ENCODE results near the gene HSPA4. TPM values are rescaled to one million over a fixed set of nuclear protein-coding genes. Genes with fewer than 3 reads are reported as not detected.

HSPA4 gene
- total RNA-seq, 1 donor from 2014 or later = 96.6 TPM

- Mint-ChIP-seq H3K27me3 (ENCODE audit: unreplicated experiment) (peaks cover 9% of the 10 kb centered on the region), H3K36me3 (ENCODE audit: unreplicated experiment) (peaks cover 14% of the 10 kb centered on the region), H3K4me3 (ENCODE audit: unreplicated experiment) (no peak overlapping the region), H3K9me3 (ENCODE audit: unreplicated experiment) (peaks cover 14% of the 10 kb centered on the region), H3K27ac (ENCODE audit: unreplicated experiment) (no peak overlapping the region), H3K4me1 (ENCODE audit: low read depth, unreplicated experiment) (peaks cover 33% of the 10 kb centered on the region)
- TF ChIP-seq, protein P1, sequence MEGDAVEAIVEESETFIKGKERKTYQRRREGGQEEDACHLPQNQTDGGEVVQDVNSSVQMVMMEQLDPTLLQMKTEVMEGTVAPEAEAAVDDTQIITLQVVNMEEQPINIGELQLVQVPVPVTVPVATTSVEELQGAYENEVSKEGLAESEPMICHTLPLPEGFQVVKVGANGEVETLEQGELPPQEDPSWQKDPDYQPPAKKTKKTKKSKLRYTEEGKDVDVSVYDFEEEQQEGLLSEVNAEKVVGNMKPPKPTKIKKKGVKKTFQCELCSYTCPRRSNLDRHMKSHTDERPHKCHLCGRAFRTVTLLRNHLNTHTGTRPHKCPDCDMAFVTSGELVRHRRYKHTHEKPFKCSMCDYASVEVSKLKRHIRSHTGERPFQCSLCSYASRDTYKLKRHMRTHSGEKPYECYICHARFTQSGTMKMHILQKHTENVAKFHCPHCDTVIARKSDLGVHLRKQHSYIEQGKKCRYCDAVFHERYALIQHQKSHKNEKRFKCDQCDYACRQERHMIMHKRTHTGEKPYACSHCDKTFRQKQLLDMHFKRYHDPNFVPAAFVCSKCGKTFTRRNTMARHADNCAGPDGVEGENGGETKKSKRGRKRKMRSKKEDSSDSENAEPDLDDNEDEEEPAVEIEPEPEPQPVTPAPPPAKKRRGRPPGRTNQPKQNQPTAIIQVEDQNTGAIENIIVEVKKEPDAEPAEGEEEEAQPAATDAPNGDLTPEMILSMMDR (IDR thresholded peaks at IDR 0.05; ENCODE audit: partially characterized antibody, unreplicated experiment) = no peak
- peak; percentile 26 for DNase-seq
These were observed 95.6 kb downstream of the HSPA4 start for GRCh38 chr5:133147411-133147810.

DNA sequence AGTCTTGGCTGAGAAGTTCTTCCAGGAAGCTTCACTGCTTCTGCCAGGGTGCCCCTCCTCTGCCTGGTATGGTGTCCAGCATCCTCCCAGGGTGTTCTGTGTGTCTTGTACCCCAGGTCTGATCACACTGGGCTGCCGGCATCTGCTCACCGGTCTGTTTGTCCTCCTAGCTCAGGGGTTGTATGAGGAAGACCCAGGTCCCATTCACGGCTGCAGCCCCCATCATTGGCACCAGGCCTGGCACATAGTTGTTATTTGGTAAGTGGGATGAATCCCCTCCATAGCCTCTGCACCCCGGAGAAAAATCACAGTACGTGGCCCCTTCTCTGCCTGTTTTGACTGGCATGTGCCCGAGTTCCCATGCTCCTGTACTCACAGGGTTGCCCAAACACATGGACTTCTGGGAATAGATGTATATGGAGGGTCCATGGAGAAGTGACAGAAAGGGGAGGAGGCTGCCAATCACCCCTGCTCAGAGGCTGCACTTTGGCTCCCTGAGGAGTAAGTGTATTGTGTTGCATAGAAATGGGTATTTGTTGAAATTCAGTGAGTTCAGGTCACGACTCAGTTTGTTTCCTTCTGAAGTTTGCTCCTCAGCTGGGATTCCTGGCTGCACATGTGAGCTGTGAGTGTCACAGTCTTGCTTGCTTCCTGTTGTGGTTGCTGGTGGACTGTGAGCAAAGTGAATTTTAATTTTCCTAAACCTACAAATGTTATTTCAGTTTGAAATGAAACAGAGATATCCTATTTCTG is 96.2 kb downstream of the HSPA4 start:
- no peak for DNase-seq
- Mint-ChIP-seq H3K9me3 (ENCODE audit: unreplicated experiment) (peaks cover 14% of the 10 kb centered on the region), H3K36me3 (ENCODE audit: unreplicated experiment) (peaks cover 14% of the 10 kb centered on the region), H3K4me3 (ENCODE audit: unreplicated experiment) (no peak overlapping the region), H3K27me3 (ENCODE audit: unreplicated experiment) (peaks cover 9% of the 10 kb centered on the region), H3K4me1 (ENCODE audit: low read depth, unreplicated experiment) (peaks cover 33% of the 10 kb centered on the region), H3K27ac (ENCODE audit: unreplicated experiment) (no peak overlapping the region)
- TF ChIP-seq, protein P1 (IDR thresholded peaks at IDR 0.05; ENCODE audit: partially characterized antibody, unreplicated experiment) = no peak

GRCh38 chr5:133149345-133149744 is 97.5 kb downstream of the HSPA4 start:
- peak; percentile 30 for DNase-seq
- TF ChIP-seq, protein P1 (IDR thresholded peaks at IDR 0.05; ENCODE audit: partially characterized antibody, unreplicated experiment) = no peak
- H3K4me3 Mint-ChIP-seq (ENCODE audit: unreplicated experiment) = peak overlapping the region; percentile 50
- peaks cover 4% of the 10 kb centered on the region for H3K36me3 Mint-ChIP-seq (ENCODE audit: unreplicated experiment)
- peaks cover 33% of the 10 kb centered on the region for H3K4me1 Mint-ChIP-seq (ENCODE audit: low read depth, unreplicated experiment)
- peaks cover 6% of the 10 kb centered on the region for H3K27me3 Mint-ChIP-seq (ENCODE audit: unreplicated experiment)
- peak overlapping the region; percentile 74 for H3K27ac Mint-ChIP-seq (ENCODE audit: unreplicated experiment)
- peaks cover 9% of the 10 kb centered on the region for H3K9me3 Mint-ChIP-seq (ENCODE audit: unreplicated experiment)

DNA sequence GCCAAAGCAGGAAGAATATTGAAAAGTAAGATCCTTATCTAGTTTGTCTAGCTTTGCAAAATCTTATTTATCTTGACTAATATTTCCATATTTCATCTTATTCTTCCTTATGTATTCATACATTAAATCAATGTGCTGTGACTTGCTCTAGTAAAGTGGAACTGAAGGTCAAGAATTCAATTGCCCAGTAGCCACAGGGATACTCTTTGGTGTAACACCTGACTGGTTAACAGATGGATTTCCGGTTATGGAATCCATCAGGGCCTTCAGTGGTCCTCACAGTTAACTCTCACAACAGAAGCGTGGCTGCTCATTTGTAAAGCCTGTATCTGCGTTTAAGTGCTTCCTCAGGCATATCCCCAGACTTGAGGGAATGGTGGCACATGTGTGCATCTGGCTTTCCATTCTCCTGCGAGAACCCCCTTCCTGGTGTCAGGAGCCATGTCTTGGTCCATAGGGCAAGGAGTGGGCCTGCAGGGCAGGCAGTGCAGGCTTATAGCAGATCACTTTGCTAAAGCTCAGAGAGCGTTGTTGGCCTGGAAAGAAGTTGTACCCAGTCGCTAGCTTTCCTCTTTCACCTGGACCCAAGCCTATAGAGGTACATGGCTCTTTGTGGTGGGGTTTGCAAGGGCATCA is 99.2 kb downstream of the HSPA4 start:
- H3K27ac Mint-ChIP-seq (ENCODE audit: unreplicated experiment) = no peak overlapping the region
- no peaks in the 10 kb centered on the region for H3K36me3 Mint-ChIP-seq (ENCODE audit: unreplicated experiment)

More for the DNA sequence above, 99.2 kb downstream of the HSPA4 start:
- TF ChIP-seq, protein P1 (IDR thresholded peaks at IDR 0.05; ENCODE audit: partially characterized antibody, unreplicated experiment) = no peak
- no peak for DNase-seq
- Mint-ChIP-seq H3K27me3 (ENCODE audit: unreplicated experiment) (peaks cover 4% of the 10 kb centered on the region), H3K4me3 (ENCODE audit: unreplicated experiment) (no peak overlapping the region), H3K4me1 (ENCODE audit: low read depth, unreplicated experiment) (peaks cover 28% of the 10 kb centered on the region), H3K9me3 (ENCODE audit: unreplicated experiment) (peaks cover 3% of the 10 kb centered on the region)
